ENCODE results near the gene UPP2. TPM values are rescaled to one million over a fixed set of nuclear protein-coding genes. Genes with fewer than 3 reads are reported as not detected.

Gene UPP2
- polyA plus RNA-seq: not detected

DNA sequence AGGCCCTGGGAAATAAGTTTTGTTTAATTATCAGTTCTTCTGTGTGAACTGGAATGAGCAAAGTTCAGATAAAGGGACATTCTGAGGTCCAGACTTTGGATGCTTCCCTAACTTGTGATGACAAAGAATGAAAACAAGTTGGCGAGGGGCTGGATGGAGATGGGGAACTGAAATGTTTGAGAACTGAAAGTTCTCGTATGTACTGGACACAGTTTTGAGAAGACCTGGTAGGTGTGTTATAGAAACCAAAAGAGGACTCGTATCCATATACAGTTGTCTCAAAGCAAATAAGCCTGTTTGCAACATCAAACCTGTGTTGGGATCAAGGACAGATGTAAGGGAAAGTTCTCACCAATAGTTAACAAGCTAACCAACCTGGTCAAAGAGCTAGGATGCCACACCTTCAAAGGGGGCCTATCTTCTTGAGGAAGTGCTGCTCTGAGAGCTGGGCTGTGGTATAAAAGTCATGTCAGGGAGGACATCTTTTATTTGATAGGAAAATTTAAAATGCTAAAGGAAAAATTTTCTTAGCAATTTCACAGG lies at the start of gene UPP2:
Gene UPP2 (plus strand): TSS at position 493 of the 543 bp plus-strand sequence. CDS start 188 bp downstream, outside the sequence.
- WGBS, 2 donors: 84 to 90% methylated on average over 3 of the region's 3 CpGs
- H3K9me3 ChIP-seq (ENCODE audit: control insufficient read depth in 2 of 2, insufficient read depth in 1 of 2, low read depth in 1 of 2, low read length in 1 of 2): no peaks in the 10 kb centered on the region
- H3K27me3 ChIP-seq (ENCODE audit: control insufficient read depth in 1 of 2, insufficient read depth in 2 of 2, low read length in 2 of 2): no peaks in the 10 kb centered on the region
- no peak within 1 kb of the TSS for H3K27ac ChIP-seq (ENCODE audit: low read depth in 2 of 2, low read length in 1 of 2)
- no peak within 1 kb of the TSS for H3K4me3 ChIP-seq (ENCODE audit: low read depth in 1 of 2, low read length in 2 of 2)
- no peaks in the 10 kb centered on the region for H3K4me1 ChIP-seq (ENCODE audit: control insufficient read depth in 2 of 2, insufficient read depth in 2 of 2, low read length in 1 of 2)
- no peaks in the 10 kb centered on the region for H3K36me3 ChIP-seq (ENCODE audit: control insufficient read depth in 2 of 2, insufficient read depth in 2 of 2, low read length in 1 of 2)

DNA sequence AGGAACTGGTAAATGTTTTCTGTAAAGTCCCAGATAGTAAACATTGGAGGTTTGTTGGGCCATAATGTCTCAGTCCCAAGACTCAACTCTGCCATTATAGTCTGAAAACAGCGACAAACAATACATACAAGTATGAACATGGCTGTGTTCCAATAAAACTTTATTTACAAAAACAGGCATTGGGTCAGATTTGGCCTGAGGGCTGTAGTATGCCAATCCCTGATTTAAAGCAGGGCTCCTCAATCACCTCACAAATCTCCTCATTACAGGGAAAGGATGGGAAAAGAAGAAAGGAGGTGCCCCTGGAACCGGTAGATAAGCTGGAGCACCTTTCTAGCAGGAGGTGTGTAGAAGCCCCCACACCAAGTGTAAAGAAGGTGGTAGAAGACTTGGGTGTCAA lies 48.9 kb upstream of the UPP2 start:
- Histone ChIP-seq H3K9me3 (ENCODE audit: control insufficient read depth in 2 of 2, insufficient read depth in 1 of 2, low read depth in 1 of 2, low read length in 1 of 2) (no peaks in the 10 kb centered on the region), H3K27ac (ENCODE audit: low read depth in 2 of 2, low read length in 1 of 2) (no peak overlapping the region), H3K4me1 (ENCODE audit: control insufficient read depth in 2 of 2, insufficient read depth in 2 of 2, low read length in 1 of 2) (no peaks in the 10 kb centered on the region), H3K36me3 (ENCODE audit: control insufficient read depth in 2 of 2, insufficient read depth in 2 of 2, low read length in 1 of 2) (no peaks in the 10 kb centered on the region), H3K27me3 (ENCODE audit: control insufficient read depth in 1 of 2, insufficient read depth in 2 of 2, low read length in 2 of 2) (no peaks in the 10 kb centered on the region), H3K4me3 (ENCODE audit: low read depth in 1 of 2, low read length in 2 of 2) (no peak overlapping the region)
- WGBS, 2 donors: 93% methylated on average over 2 of the region's 2 CpGs

DNA sequence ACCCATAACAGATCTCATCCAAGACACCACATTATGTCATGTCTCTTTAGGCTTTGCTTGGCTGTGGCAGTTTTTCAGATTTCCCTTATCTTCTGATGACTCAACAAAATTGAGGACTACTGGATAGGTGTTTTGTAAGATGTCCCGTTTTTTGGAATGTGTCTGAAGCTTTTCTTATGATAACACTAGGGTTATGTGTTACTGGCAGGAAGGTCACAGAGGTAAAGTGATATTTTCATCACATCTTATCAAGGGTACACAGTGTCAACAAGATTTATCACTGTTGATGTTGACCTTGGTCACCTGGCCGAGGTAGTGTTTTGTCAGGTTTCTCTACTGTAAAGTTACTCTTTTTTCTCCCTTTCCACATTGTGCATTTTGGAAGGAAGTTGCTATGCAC lies 44.8 kb upstream of the UPP2 start:
- 37 to 53% methylated on average over 2 of the region's 2 CpGs for WGBS, 2 donors

DNA sequence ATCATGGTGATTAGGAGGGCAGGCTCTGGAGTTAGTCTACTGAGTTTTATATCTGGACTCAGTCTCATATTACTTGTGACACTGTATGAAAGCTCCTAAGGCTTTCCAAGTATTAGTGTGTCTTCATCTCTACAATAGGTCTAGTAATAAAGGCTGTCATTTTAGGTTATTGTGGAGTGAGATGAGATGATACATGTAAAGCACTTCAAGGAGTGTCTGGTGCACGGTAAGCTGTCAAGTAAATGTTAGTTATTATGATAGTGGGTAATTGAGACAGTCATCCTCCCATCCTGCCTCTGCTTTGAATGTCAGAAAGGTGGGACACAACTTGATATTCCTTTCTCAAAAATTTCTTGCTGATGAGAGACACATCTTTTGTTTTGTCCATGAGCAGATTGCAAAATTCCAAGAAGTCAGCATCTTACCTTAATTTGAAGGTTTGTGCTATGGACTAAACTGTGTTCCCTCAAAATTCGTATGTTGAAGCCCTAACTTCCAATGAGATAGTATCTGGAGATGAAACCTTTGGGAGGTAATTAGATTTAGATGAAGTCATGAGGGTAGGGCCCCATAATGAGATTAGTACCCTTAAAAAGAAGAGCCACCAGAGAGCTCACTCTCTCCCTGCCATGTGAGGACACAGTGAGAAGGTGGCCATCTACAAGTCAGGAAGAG lies 41.4 kb upstream of the UPP2 start:
- Histone ChIP-seq H3K4me1 (ENCODE audit: control insufficient read depth in 2 of 2, insufficient read depth in 2 of 2, low read length in 1 of 2) (no peaks in the 10 kb centered on the region), H3K27ac (ENCODE audit: low read depth in 2 of 2, low read length in 1 of 2) (no peak overlapping the region), H3K36me3 (ENCODE audit: control insufficient read depth in 2 of 2, insufficient read depth in 2 of 2, low read length in 1 of 2) (no peaks in the 10 kb centered on the region), H3K9me3 (ENCODE audit: control insufficient read depth in 2 of 2, insufficient read depth in 1 of 2, low read depth in 1 of 2, low read length in 1 of 2) (no peaks in the 10 kb centered on the region), H3K4me3 (ENCODE audit: low read depth in 1 of 2, low read length in 2 of 2) (no peak overlapping the region), H3K27me3 (ENCODE audit: control insufficient read depth in 1 of 2, insufficient read depth in 2 of 2, low read length in 2 of 2) (no peaks in the 10 kb centered on the region)
- WGBS, 2 donors: 82 to 83% methylated on average over 2 of the region's 2 CpGs

More for the DNA sequence above, 44.8 kb upstream of the UPP2 start:
- no peaks in the 10 kb centered on the region for H3K9me3 ChIP-seq (ENCODE audit: control insufficient read depth in 2 of 2, insufficient read depth in 1 of 2, low read depth in 1 of 2, low read length in 1 of 2)
- no peaks in the 10 kb centered on the region for H3K27me3 ChIP-seq (ENCODE audit: control insufficient read depth in 1 of 2, insufficient read depth in 2 of 2, low read length in 2 of 2)
- no peak overlapping the region for H3K4me3 ChIP-seq (ENCODE audit: low read depth in 1 of 2, low read length in 2 of 2)
- H3K4me1 ChIP-seq (ENCODE audit: control insufficient read depth in 2 of 2, insufficient read depth in 2 of 2, low read length in 1 of 2): no peaks in the 10 kb centered on the region
- no peaks in the 10 kb centered on the region for H3K36me3 ChIP-seq (ENCODE audit: control insufficient read depth in 2 of 2, insufficient read depth in 2 of 2, low read length in 1 of 2)
- H3K27ac ChIP-seq (ENCODE audit: low read depth in 2 of 2, low read length in 1 of 2): no peak overlapping the region

DNA sequence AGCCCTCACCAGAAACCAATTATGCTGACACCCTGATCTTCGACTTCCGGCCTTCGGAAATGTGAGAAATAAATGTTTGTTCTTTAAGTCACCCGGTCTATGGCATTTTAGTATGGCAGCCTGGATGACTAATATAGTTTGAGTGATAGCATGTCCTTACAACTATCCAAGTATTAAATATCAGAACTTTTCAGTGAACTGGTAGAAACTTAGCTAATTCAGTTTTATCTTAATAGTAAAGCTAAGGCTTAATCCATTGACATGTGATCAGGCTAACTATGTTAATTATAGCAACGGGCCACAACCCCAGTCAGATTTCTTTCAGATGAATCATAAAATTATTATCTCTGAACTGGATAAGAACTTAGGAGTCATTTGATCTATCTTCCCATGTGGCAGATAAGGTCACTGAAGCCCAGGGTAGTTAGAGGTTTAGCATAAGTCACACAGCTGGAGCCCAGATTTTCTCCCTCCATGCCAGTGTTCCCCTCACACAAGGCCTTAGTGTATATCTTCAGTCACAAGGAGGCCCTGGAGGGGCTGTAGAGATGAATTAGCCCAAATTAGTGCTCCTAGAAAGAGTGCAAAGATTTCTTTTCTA lies 40.7 kb upstream of the UPP2 start:
- H3K4me3 ChIP-seq (ENCODE audit: low read depth in 1 of 2, low read length in 2 of 2): no peak overlapping the region
- H3K27me3 ChIP-seq (ENCODE audit: control insufficient read depth in 1 of 2, insufficient read depth in 2 of 2, low read length in 2 of 2): no peaks in the 10 kb centered on the region
- no peaks in the 10 kb centered on the region for H3K9me3 ChIP-seq (ENCODE audit: control insufficient read depth in 2 of 2, insufficient read depth in 1 of 2, low read depth in 1 of 2, low read length in 1 of 2)
- WGBS, 2 donors: 76 to 80% methylated on average over 5 of the region's 5 CpGs
- H3K36me3 ChIP-seq (ENCODE audit: control insufficient read depth in 2 of 2, insufficient read depth in 2 of 2, low read length in 1 of 2): no peaks in the 10 kb centered on the region
- no peaks in the 10 kb centered on the region for H3K4me1 ChIP-seq (ENCODE audit: control insufficient read depth in 2 of 2, insufficient read depth in 2 of 2, low read length in 1 of 2)
- no peak overlapping the region for H3K27ac ChIP-seq (ENCODE audit: low read depth in 2 of 2, low read length in 1 of 2)

DNA sequence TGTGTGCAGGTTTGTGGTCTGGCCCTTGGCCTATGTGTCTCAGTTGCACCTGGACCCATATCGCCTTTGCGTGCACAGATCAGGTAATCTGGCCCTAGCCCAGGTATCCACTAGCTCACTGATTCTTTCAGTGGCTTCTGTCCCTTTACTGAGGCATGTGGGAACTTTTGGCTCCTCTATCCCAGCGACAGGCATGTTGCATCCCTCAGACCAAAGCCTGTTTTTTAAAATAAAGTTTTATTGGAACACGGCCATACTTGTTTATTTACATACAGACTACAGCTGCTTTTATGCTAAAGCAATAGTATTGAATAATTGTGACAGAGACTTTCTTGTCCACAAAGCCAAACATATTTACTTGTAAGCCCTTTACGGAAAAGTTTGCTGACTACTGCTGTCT lies 39.9 kb upstream of the UPP2 start:
- Histone ChIP-seq H3K4me3 (ENCODE audit: low read depth in 1 of 2, low read length in 2 of 2) (no peak overlapping the region), H3K27ac (ENCODE audit: low read depth in 2 of 2, low read length in 1 of 2) (no peak overlapping the region), H3K9me3 (ENCODE audit: control insufficient read depth in 2 of 2, insufficient read depth in 1 of 2, low read depth in 1 of 2, low read length in 1 of 2) (no peaks in the 10 kb centered on the region), H3K4me1 (ENCODE audit: control insufficient read depth in 2 of 2, insufficient read depth in 2 of 2, low read length in 1 of 2) (no peaks in the 10 kb centered on the region), H3K27me3 (ENCODE audit: control insufficient read depth in 1 of 2, insufficient read depth in 2 of 2, low read length in 2 of 2) (no peaks in the 10 kb centered on the region), H3K36me3 (ENCODE audit: control insufficient read depth in 2 of 2, insufficient read depth in 2 of 2, low read length in 1 of 2) (no peaks in the 10 kb centered on the region)
- WGBS, 2 donors: 89 to 92% methylated on average over 5 of the region's 5 CpGs

DNA sequence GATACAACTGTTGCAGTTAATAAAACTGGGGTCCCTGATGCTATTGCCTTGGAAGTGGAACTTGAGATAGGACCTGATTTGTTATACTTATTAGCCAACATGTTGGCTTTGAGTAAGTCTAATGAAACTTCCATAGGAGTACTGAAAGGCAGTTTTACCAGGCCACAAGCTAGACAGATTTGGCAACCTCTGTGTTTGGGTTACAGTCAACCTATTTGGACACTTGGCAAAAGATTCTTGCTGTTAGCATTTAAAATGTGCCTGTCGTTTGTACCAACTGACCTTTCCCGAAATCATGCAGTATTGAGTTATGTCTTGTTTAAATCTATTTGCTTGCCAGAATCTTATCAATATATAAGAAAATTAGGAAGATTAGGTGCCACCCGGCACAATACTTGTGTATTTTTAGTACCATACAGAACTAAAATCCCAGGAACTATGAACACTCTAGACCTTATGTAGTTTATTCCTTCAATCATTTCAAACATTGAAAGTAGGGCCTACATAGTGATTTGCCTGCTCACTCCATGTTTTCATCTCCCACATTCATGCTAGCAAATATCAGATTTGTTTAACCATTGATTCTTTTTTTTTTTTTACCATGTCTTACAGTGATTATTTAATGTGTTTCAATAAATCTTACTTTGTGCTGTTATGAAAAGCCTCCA lies 35.5 kb upstream of the UPP2 start:
- no peaks in the 10 kb centered on the region for H3K27me3 ChIP-seq (ENCODE audit: control insufficient read depth in 1 of 2, insufficient read depth in 2 of 2, low read length in 2 of 2)
- WGBS, 2 donors: 75 to 91% methylated on average over 3 of the region's 3 CpGs
- no peak overlapping the region for H3K4me3 ChIP-seq (ENCODE audit: low read depth in 1 of 2, low read length in 2 of 2)
- H3K4me1 ChIP-seq (ENCODE audit: control insufficient read depth in 2 of 2, insufficient read depth in 2 of 2, low read length in 1 of 2): no peaks in the 10 kb centered on the region
- no peak overlapping the region for H3K27ac ChIP-seq (ENCODE audit: low read depth in 2 of 2, low read length in 1 of 2)
- H3K9me3 ChIP-seq (ENCODE audit: control insufficient read depth in 2 of 2, insufficient read depth in 1 of 2, low read depth in 1 of 2, low read length in 1 of 2): peaks cover 0 to 2% of the 10 kb centered on the region in 2 donors
- H3K36me3 ChIP-seq (ENCODE audit: control insufficient read depth in 2 of 2, insufficient read depth in 2 of 2, low read length in 1 of 2): no peaks in the 10 kb centered on the region

DNA sequence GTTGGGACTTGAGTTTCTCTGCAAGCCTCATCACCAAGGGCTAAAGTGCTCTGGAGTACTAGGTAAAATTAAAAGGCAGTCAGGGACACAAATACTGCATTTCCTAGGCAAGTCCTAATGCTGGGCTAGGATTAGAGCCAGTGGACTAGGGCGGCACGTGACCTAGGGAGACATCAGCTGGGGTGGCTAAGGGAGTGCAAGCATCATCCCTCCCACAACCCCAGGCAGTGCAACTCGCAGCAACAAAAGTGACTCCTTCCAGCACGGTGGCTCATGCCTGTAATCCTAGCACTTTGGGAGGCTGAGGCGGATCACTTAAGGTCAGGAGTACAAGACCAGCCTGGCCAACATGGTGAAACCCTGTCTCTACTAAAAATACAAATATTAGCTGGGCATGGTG lies 30.7 kb upstream of the UPP2 start:
- H3K4me1 ChIP-seq (ENCODE audit: control insufficient read depth in 2 of 2, insufficient read depth in 2 of 2, low read length in 1 of 2): no peaks in the 10 kb centered on the region
- no peak overlapping the region for H3K27ac ChIP-seq (ENCODE audit: low read depth in 2 of 2, low read length in 1 of 2)
- peaks cover 0 to 2% of the 10 kb centered on the region in 2 donors for H3K9me3 ChIP-seq (ENCODE audit: control insufficient read depth in 2 of 2, insufficient read depth in 1 of 2, low read depth in 1 of 2, low read length in 1 of 2)
- 90 to 93% methylated on average over 5 of the region's 5 CpGs for WGBS, 2 donors
- H3K27me3 ChIP-seq (ENCODE audit: control insufficient read depth in 1 of 2, insufficient read depth in 2 of 2, low read length in 2 of 2): no peaks in the 10 kb centered on the region
- H3K36me3 ChIP-seq (ENCODE audit: control insufficient read depth in 2 of 2, insufficient read depth in 2 of 2, low read length in 1 of 2): no peaks in the 10 kb centered on the region
- no peak overlapping the region for H3K4me3 ChIP-seq (ENCODE audit: low read depth in 1 of 2, low read length in 2 of 2)

DNA sequence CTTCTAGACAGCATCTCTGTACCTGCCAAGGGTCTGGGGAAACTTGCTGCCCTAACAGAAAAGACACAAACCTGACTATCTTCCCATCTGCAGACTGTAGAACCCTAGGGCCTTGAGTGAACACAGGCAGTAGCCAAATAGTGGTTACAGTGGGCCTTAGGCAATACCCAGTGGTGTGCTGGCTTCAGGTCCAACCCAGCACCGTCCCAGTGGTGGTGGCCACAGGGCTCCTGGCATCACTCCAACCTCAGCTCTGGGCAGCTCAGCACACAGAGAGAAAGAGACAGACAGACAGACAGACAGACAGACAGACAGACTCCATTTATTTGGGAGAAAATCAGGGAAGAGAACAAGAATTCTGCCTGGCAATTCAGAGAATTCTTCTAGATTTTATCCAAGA lies 29.3 kb upstream of the UPP2 start:
- Histone ChIP-seq H3K27me3 (ENCODE audit: control insufficient read depth in 1 of 2, insufficient read depth in 2 of 2, low read length in 2 of 2) (no peaks in the 10 kb centered on the region), H3K36me3 (ENCODE audit: control insufficient read depth in 2 of 2, insufficient read depth in 2 of 2, low read length in 1 of 2) (no peaks in the 10 kb centered on the region), H3K9me3 (ENCODE audit: control insufficient read depth in 2 of 2, insufficient read depth in 1 of 2, low read depth in 1 of 2, low read length in 1 of 2) (peaks cover 0 to 2% of the 10 kb centered on the region in 2 donors), H3K27ac (ENCODE audit: low read depth in 2 of 2, low read length in 1 of 2) (no peak overlapping the region), H3K4me1 (ENCODE audit: control insufficient read depth in 2 of 2, insufficient read depth in 2 of 2, low read length in 1 of 2) (no peaks in the 10 kb centered on the region), H3K4me3 (ENCODE audit: low read depth in 1 of 2, low read length in 2 of 2) (no peak overlapping the region)
- WGBS, 2 donors: 61 to 67% methylated on average over 1 of the region's 1 CpG
